HL-60 (cell line): ENCODE data around the gene PCNX3.

Source experiments
- DNase-seq, 2 experiments: peaks; one replicate each; pipeline ENCODE4 v3.0.0-alpha.2; 2010 to 2020; ENCODE audit warnings: low read depth in 1 of 2, low spot score in 1 of 2
- H3K27ac ChIP-seq: fragments of 250-450 bp; sonication (Bioruptor Pico); replicated peaks from 2 replicates; pipeline ENCODE4 v1.5.1; 2020; ENCODE audit warnings: mild to moderate bottlenecking, moderate library complexity
- H3K27me3 ChIP-seq: fragments of 250-450 bp; sonication (Bioruptor Pico); 2 replicates; pipeline ENCODE4 v1.5.1; 2021; ENCODE audit warnings: mild to moderate bottlenecking, moderate library complexity; ENCODE audit not compliant: insufficient read depth, poor library complexity, severe bottlenecking
- H3K4me3 ChIP-seq: replicated peaks from 2 replicates; pipeline ENCODE4 v1.5.1; 2011; ENCODE audit warnings: mild to moderate bottlenecking, control low read depth, low read length; ENCODE audit not compliant: insufficient read depth
- CTCF ChIP-seq: IDR thresholded peaks from one replicate; pipeline ENCODE4 v1.5.1; 2011; ENCODE audit warnings: low read length, control low read depth, inconsistent platforms; ENCODE audit not compliant: insufficient read depth
- GABPA ChIP-seq: IDR thresholded peaks from 2 replicates; pipeline ENCODE4 v1.6.1; 2012; ENCODE audit warnings: low read depth
- POLR2AphosphoS5 ChIP-seq: IDR thresholded peaks from 2 replicates; pipeline ENCODE4 v1.6.1; 2012; ENCODE audit warnings: low read depth
- REST ChIP-seq: IDR thresholded peaks from 2 replicates; pipeline ENCODE4 v1.6.1; 2012; ENCODE audit warnings: low read depth; ENCODE audit not compliant: insufficient replicate concordance
- SPI1 ChIP-seq: IDR thresholded peaks from 2 replicates; pipeline ENCODE4 v1.6.1; 2012; ENCODE audit warnings: low read depth, mild to moderate bottlenecking, borderline replicate concordance

Gene PCNX3

GRCh38 chr11:65586247-65586630 lies 29.3 kb upstream of the PCNX3 start:
- DNase-seq, result no peak
- TF ChIP-seq POLR2AphosphoS5 (no peak), REST (no peak), CTCF (no peak), GABPA (no peak), SPI1 (no peak)
- Histone ChIP-seq H3K27me3 (no peaks in the 10 kb centered on the region), H3K27ac (no peak overlapping the region), H3K4me3 (no peak overlapping the region)

- TF ChIP-seq CTCF (no peak), GABPA (no peak), POLR2AphosphoS5 (no peak), REST (no peak), SPI1 (no peak)
- H3K27me3 ChIP-seq, result no peaks in the 10 kb centered on the region
- H3K4me3 ChIP-seq, result no peak overlapping the region
- no peak for DNase-seq
- no peak overlapping the region for H3K27ac ChIP-seq
Measured at GRCh38 chr11:65586676-65587075, 28.9 kb upstream of the PCNX3 start.

GRCh38 chr11:65588199-65589054 lies 27.1 kb upstream of the PCNX3 start:
- TF ChIP-seq CTCF (peak; percentile 70), REST (no peak), SPI1 (0 out of 2 replicates have a peak, but pooled peaks have one; percentile 1)
- peak overlapping the region; percentile 46 for H3K27ac ChIP-seq
- peak in 1 of 2 experiments; percentile 84 for DNase-seq
- H3K27me3 ChIP-seq, result no peaks in the 10 kb centered on the region
- no peak overlapping the region for H3K4me3 ChIP-seq
